ENCODE data around the gene AHCYL1. TPM values are rescaled to one million over a fixed set of nuclear protein-coding genes. Genes with fewer than 3 reads are reported as not detected.

Gene AHCYL1
- total RNA-seq, 1 donor from 2014 or later: 60.5 TPM

GRCh38 chr1:109960745-109961094, 23.8 kb upstream of the AHCYL1 start:
- no peak overlapping the region for H3K9ac ChIP-seq (ENCODE audit: low read length)
- no peak overlapping the region for H3K4me3 ChIP-seq (ENCODE audit: insufficient read depth, low read depth, low read length)
- Mint-ChIP-seq H3K4me1 (ENCODE audit: low read depth, unreplicated experiment) (peaks cover 16% of the 10 kb centered on the region), H3K27ac (ENCODE audit: unreplicated experiment) (no peak overlapping the region), H3K27me3 (ENCODE audit: low read depth, unreplicated experiment) (peaks cover 2% of the 10 kb centered on the region), H3K9me3 (ENCODE audit: unreplicated experiment) (no peaks in the 10 kb centered on the region), H3K4me3 (ENCODE audit: unreplicated experiment) (no peak overlapping the region), H3K36me3 (ENCODE audit: low read depth, unreplicated experiment) (no peaks in the 10 kb centered on the region)
- H3K4me2 ChIP-seq (ENCODE audit: low read length): peak overlapping the region; percentile 64
- TF ChIP-seq EZH2 (IDR thresholded peaks at IDR 0.05; ENCODE audit: insufficient read depth, low read length) (no peak), CTCF (IDR thresholded peaks at IDR 0.05; ENCODE audit: insufficient read depth, low read depth, low read length) (no peak)
- no peak for FAIRE-seq
- H3K36me3 ChIP-seq (ENCODE audit: insufficient read depth, low read length): no peaks in the 10 kb centered on the region
- H3K9me3 ChIP-seq (ENCODE audit: insufficient read depth, low read depth, low read length): no peaks in the 10 kb centered on the region
- H2AFZ ChIP-seq (ENCODE audit: low read depth, low read length): no peak overlapping the region
- H3K79me2 ChIP-seq (ENCODE audit: insufficient read depth, low read length): no peaks in the 10 kb centered on the region
- H3K4me1 ChIP-seq (ENCODE audit: insufficient read depth, low read length): peaks cover 15% of the 10 kb centered on the region
- no peaks in the 10 kb centered on the region for H4K20me1 ChIP-seq (ENCODE audit: insufficient read depth, low read length)
- DNase-seq (ENCODE audit: low read depth): no peak
- no peak overlapping the region for H3K27ac ChIP-seq (ENCODE audit: low read depth, low read length)
- H3K27me3 ChIP-seq (ENCODE audit: insufficient read depth, low read length): no peaks in the 10 kb centered on the region

- H4K20me1 ChIP-seq (ENCODE audit: insufficient read depth, low read length): no peaks in the 10 kb centered on the region
- H3K4me1 Mint-ChIP-seq (ENCODE audit: low read depth, unreplicated experiment): peaks cover 16% of the 10 kb centered on the region
- H3K4me3 ChIP-seq (ENCODE audit: insufficient read depth, low read depth, low read length): no peak overlapping the region
- H3K27me3 ChIP-seq (ENCODE audit: insufficient read depth, low read length): no peaks in the 10 kb centered on the region
- no peak overlapping the region for H3K4me3 Mint-ChIP-seq (ENCODE audit: unreplicated experiment)
- no peak overlapping the region for H3K9ac ChIP-seq (ENCODE audit: low read length)
- H3K27ac ChIP-seq (ENCODE audit: low read depth, low read length): no peak overlapping the region
- no peaks in the 10 kb centered on the region for H3K79me2 ChIP-seq (ENCODE audit: insufficient read depth, low read length)
- no peaks in the 10 kb centered on the region for H3K9me3 ChIP-seq (ENCODE audit: insufficient read depth, low read depth, low read length)
- no peak for TF ChIP-seq CTCF (IDR thresholded peaks at IDR 0.05; ENCODE audit: insufficient read depth, low read depth, low read length)
- H2AFZ ChIP-seq (ENCODE audit: low read depth, low read length): no peak overlapping the region
- no peak overlapping the region for H3K27ac Mint-ChIP-seq (ENCODE audit: unreplicated experiment)
- H3K4me2 ChIP-seq (ENCODE audit: low read length): peak overlapping the region; percentile 39
- DNase-seq (ENCODE audit: low read depth) (peak; percentile 62), FAIRE-seq (no peak)
- peaks cover 2% of the 10 kb centered on the region for H3K9me3 Mint-ChIP-seq (ENCODE audit: unreplicated experiment)
- peaks cover 15% of the 10 kb centered on the region for H3K4me1 ChIP-seq (ENCODE audit: insufficient read depth, low read length)
- peaks cover 2% of the 10 kb centered on the region for H3K27me3 Mint-ChIP-seq (ENCODE audit: low read depth, unreplicated experiment)
- no peaks in the 10 kb centered on the region for H3K36me3 ChIP-seq (ENCODE audit: insufficient read depth, low read length)
- H3K36me3 Mint-ChIP-seq (ENCODE audit: low read depth, unreplicated experiment): no peaks in the 10 kb centered on the region
These were observed 20.7 kb upstream of the AHCYL1 start for GRCh38 chr1:109963864-109964263.

- Histone ChIP-seq H3K27ac (ENCODE audit: low read depth, low read length) (no peak overlapping the region), H3K4me1 (ENCODE audit: insufficient read depth, low read length) (peaks cover 3% of the 10 kb centered on the region), H3K9ac (ENCODE audit: low read length) (no peak overlapping the region), H3K36me3 (ENCODE audit: insufficient read depth, low read length) (no peaks in the 10 kb centered on the region), H3K79me2 (ENCODE audit: insufficient read depth, low read length) (no peaks in the 10 kb centered on the region), H2AFZ (ENCODE audit: low read depth, low read length) (no peak overlapping the region), H3K27me3 (ENCODE audit: insufficient read depth, low read length) (no peaks in the 10 kb centered on the region), H3K9me3 (ENCODE audit: insufficient read depth, low read depth, low read length) (no peaks in the 10 kb centered on the region), H3K4me3 (ENCODE audit: insufficient read depth, low read depth, low read length) (no peak overlapping the region), H4K20me1 (ENCODE audit: insufficient read depth, low read length) (no peaks in the 10 kb centered on the region), H3K4me2 (ENCODE audit: low read length) (peak overlapping the region; percentile 28)
- no peak for TF ChIP-seq CTCF (IDR thresholded peaks at IDR 0.05; ENCODE audit: insufficient read depth, low read depth, low read length)
- no peak for TF ChIP-seq EZH2 (IDR thresholded peaks at IDR 0.05; ENCODE audit: insufficient read depth, low read length)
- FAIRE-seq (peak; percentile 9), DNase-seq (ENCODE audit: low read depth) (peak; percentile 60)
- peaks cover 2% of the 10 kb centered on the region for H3K9me3 Mint-ChIP-seq (ENCODE audit: unreplicated experiment)
- no peak overlapping the region for H3K27ac Mint-ChIP-seq (ENCODE audit: unreplicated experiment)
- H3K36me3 Mint-ChIP-seq (ENCODE audit: low read depth, unreplicated experiment): no peaks in the 10 kb centered on the region
- peaks cover 7% of the 10 kb centered on the region for H3K4me1 Mint-ChIP-seq (ENCODE audit: low read depth, unreplicated experiment)
- no peak overlapping the region for H3K4me3 Mint-ChIP-seq (ENCODE audit: unreplicated experiment)
- peaks cover 2% of the 10 kb centered on the region for H3K27me3 Mint-ChIP-seq (ENCODE audit: low read depth, unreplicated experiment)
These were observed 15.3 kb upstream of the AHCYL1 start for GRCh38 chr1:109969146-109969829.

Data from astrocyte (in vitro differentiated cells and primary cell).